Motor neuron (in vitro differentiated cells): ENCODE measurements around the gene MACC1. TPM values are rescaled to one million over a fixed set of nuclear protein-coding genes. Genes with fewer than 3 reads are reported as not detected.
A peak's percentile ranks its signal among the peaks of the same experiment; 100 is the strongest.

Experiments used
- ATAC-seq, 8 experiments: fragments of 200-7000 bp; cut with Tn5 transposase; replicated peaks in 6 of 8; 2 replicates each; pipeline ENCODE4 v1.8.0; 2021; ENCODE audit warnings: mild to moderate bottlenecking in 8 of 8, moderate library complexity in 8 of 8
- H3K27ac ChIP-seq, 2 donors: fragments of 250-450 bp; sonication (Bioruptor Pico); 2 replicates each; pipeline ENCODE4 v1.9.0; 2021; ENCODE audit warnings: antibody characterized with exemption in 2 of 2, mild to moderate bottlenecking in 2 of 2, moderate library complexity in 1 of 2
- H3K4me1 ChIP-seq, 2 donors: fragments of 250-450 bp; sonication (Bioruptor Pico); replicated peaks in 1 of 2; 2 replicates each; pipeline ENCODE4 v1.6.1; 2021; ENCODE audit warnings: antibody characterized with exemption in 2 of 2, mild to moderate bottlenecking in 2 of 2, moderate library complexity in 1 of 2
- H3K4me3 ChIP-seq, 5 donors: fragments of 250-450 bp; sonication (Bioruptor Pico); 2 replicates each; pipeline ENCODE4 v1.9.0; 2021; ENCODE audit warnings: antibody characterized with exemption in 5 of 5, mild to moderate bottlenecking in 5 of 5, moderate library complexity in 4 of 5
- WGBS, 10 experiments: fragments of 450-650 bp; shearing (Covaris generic); methylation state at CpG; one replicate each; pipeline ENCODE4 v1.0.0; 2022; 5-methylcytosine and 5-hydroxymethylcytosine counted together
- in situ Hi-C, 9 experiments: fragments of 400-800 bp; cut with MboI; loops; one replicate each; pipeline ENCODE4 v1.15.0; 2021; ENCODE audit warnings: low sequenced_read_pairs in 9 of 9, low pct_unique_long_range_greater_than_20kb in 2 of 9; ENCODE audit not compliant: unreplicated experiment in 9 of 9
- total RNA-seq, 8 experiments: library from RNA; unstranded; fragments of 300-600 nt; gene quantifications; 2 replicates each; pipeline versions ENCODE4 v1.2.3 to v1.2.4, GENCODE V29; 2022

The MACC1 gene
- total RNA-seq, 8 experiments from 2014 or later: 0.04 to 0.28 (median 0.09) TPM

DNA sequence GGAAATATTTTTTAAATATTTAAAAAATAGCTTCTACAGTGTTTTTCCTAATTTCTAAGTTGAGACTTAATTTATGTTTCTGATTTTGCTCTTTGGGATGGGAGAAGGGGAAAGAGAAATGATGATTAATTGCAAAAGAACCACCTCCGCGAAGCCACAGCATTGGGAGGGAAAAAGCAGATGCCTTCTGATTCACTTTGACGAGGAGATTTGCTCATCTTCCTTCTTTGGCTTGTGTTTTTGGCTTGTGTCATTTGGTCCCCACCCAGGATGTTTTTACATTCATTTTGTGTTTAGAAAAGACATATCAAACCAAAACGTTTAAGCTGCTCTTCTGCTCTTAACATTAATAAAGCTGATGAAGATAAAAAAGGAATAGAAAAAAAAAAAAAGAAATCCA, 121.7 kb downstream of the MACC1 start:
- 0 to 100% (median 87%) methylated on average over 2 to 4 of the region's 4 CpGs for WGBS, 10 experiments
- no peak for ATAC-seq
- Histone ChIP-seq H3K4me1 (peaks cover 0 to 20% of the 10 kb centered on the region in 2 donors), H3K4me3 (no peak overlapping the region), H3K27ac (no peak overlapping the region)
- in situ Hi-C loops: no loop called here

GRCh38 chr7:20089431-20089830, 127.8 kb downstream of the MACC1 start:
- ATAC-seq: no peak
- Histone ChIP-seq H3K4me3 (no peak overlapping the region), H3K27ac (no peak overlapping the region), H3K4me1 (no peaks in the 10 kb centered on the region)
- 48 to 85% (median 79%) methylated on average over 2 to 6 of the region's 6 CpGs for WGBS, 10 experiments
- in situ Hi-C loops: no loop called here

- H3K4me3 ChIP-seq: no peak overlapping the region
- in situ Hi-C loops: no loop called here
- WGBS, 10 experiments: 9 to 94% (median 87%) methylated on average over 3 to 4 of the region's 4 CpGs; no CpG with 5 or more reads in 1 of the 10 experiments
- no peaks in the 10 kb centered on the region for H3K4me1 ChIP-seq
- H3K27ac ChIP-seq: no peak overlapping the region
- peak in 1 of 8 experiments; percentile 10 for ATAC-seq
Measured at GRCh38 chr7:20085086-20085485, 132.1 kb downstream of the MACC1 start.

Other genes with a start within 250 kb of the MACC1 start
- gene ITGB8, start 113.5 kb upstream of the MACC1 start, total RNA-seq: 100 to 1,000 TPM in 1 of 8 experiments, 10 to 100 TPM in 5, 1 to 10 TPM in 2; 4.8 to 133 (median 15.5) TPM